Activated T-helper 17 cell treated with anti-CD3 and anti-CD28 coated beads, Interleukin-2, amount 50 U/mL, for 72 hours (primary cell): ENCODE data around the gene ASPN. TPM values are rescaled to one million over a fixed set of nuclear protein-coding genes. Genes with fewer than 3 reads are reported as not detected.
A peak's percentile ranks its signal among the peaks of the same experiment; 100 is the strongest.

ENCODE experiments used
- ATAC-seq: fragments of 150-1000 bp; cut with Tn5 transposase; replicated peaks from 2 replicates; pipeline ENCODE4 v1.10.0; 2021; ENCODE audit warnings: mild to moderate bottlenecking, moderate library complexity
- H3K27ac Mint-ChIP-seq: one replicate; pipeline ENCODE4 v1.8.0; 2022; ENCODE audit warnings: mixed read lengths
- H3K27me3 Mint-ChIP-seq: one replicate; pipeline ENCODE4 v1.8.0; 2022; ENCODE audit warnings: mixed read lengths
- H3K36me3 Mint-ChIP-seq: one replicate; pipeline ENCODE4 v1.8.0; 2022; ENCODE audit warnings: low read depth, mild to moderate bottlenecking, mixed read lengths
- H3K4me1 Mint-ChIP-seq: one replicate; pipeline ENCODE4 v1.8.0; 2022; ENCODE audit warnings: mixed read lengths
- H3K4me3 Mint-ChIP-seq: one replicate; pipeline ENCODE4 v1.8.0; 2022; ENCODE audit warnings: mild to moderate bottlenecking, mixed read lengths
- H3K9me3 Mint-ChIP-seq: one replicate; pipeline ENCODE4 v1.8.0; 2022; ENCODE audit warnings: mixed read lengths
- total RNA-seq, 2 donors: library from RNA; stranded (reverse); gene quantifications; one replicate each; pipeline ENCODE4 v1.2.3, GENCODE V29; 2022

The ASPN gene
- total RNA-seq, 2 donors from 2014 or later: not detected

DNA sequence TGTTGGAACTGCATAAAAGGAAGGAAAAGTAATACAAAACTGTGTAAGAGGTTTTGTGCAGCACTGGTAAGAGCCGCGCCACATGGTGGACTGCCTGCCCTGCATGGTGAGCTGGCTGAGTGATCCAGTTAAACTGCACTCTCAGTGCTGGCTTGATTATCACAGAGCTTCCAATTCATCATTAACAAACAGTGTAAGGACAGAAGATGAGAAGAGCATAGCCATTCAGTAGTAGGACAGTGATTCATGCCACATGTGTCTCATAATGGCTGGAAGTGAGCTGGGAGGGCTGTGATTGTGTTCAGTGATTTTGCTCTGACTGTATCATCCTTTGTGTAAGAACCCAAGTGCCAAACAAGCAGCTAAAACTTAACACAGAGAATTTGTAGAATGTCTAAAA is 14.1 kb downstream of the ASPN start:
- no peaks in the 10 kb centered on the region for H3K9me3 Mint-ChIP-seq
- H3K27me3 Mint-ChIP-seq: no peaks in the 10 kb centered on the region
- no peak overlapping the region for H3K4me3 Mint-ChIP-seq
- no peaks in the 10 kb centered on the region for H3K4me1 Mint-ChIP-seq
- no peak for ATAC-seq
- H3K36me3 Mint-ChIP-seq: no peaks in the 10 kb centered on the region
- no peak overlapping the region for H3K27ac Mint-ChIP-seq

DNA sequence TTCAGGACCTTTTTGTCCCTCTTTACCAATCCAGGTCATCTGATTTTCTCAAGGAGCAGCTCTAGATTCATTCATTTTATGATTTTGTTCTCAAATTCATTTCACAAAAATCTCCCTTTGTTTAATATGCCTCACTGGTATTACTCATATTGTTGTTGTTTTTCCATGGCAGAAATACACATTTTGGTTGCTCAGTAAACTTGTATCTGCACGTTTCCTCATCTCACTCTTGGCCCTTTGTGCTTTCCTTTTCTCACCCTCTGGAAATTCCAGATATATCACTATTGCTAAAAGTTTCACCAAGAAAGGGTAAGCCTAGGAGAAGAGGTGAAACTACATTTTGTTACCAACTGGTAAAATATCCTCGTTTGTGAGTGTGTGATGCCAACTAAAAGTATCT is 14.8 kb downstream of the ASPN start:
- no peaks in the 10 kb centered on the region for H3K36me3 Mint-ChIP-seq
- H3K27me3 Mint-ChIP-seq: no peaks in the 10 kb centered on the region
- no peak overlapping the region for H3K4me3 Mint-ChIP-seq
- no peaks in the 10 kb centered on the region for H3K4me1 Mint-ChIP-seq
- no peak overlapping the region for H3K27ac Mint-ChIP-seq
- no peaks in the 10 kb centered on the region for H3K9me3 Mint-ChIP-seq
- no peak for ATAC-seq

DNA sequence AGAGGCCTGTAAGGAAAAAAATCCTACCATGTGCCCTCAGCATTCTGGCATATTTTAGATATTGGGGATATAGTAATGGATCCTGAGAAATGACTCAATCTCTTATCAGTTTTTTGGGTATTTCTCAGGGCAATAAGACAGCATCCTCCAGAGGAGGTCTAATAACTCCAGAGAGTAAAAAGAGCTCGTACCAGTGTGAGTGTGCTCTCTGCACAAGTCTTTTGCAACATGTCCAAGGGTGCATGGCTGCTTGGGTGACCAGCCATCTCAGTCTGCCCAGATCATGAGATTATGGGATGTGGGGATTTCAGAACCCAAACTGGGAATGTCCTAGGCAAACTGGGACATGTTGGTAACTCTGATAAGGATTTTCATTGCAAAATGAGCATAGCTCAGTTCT is 15.3 kb downstream of the ASPN start:
- Mint-ChIP-seq H3K27ac (no peak overlapping the region), H3K9me3 (no peaks in the 10 kb centered on the region)
- no peak for ATAC-seq

DNA sequence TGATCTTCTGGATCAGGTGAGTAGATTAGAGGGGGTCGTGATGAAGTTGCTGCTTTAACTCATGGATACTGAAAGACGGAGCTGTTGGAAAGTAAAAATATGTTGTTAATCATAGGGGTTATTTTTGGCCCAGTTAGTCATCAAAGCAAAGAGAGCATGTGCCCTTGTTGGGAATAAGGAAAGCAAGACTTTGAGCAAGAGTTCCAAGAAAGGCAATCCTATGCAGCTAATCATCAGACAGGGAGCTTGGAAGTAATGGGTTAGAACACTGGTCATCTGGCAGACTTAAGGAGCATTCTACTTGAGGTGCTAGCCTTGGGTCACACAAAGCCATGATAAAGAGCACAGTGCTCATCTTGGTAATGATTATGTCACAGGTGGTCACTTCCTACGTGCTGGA is 18.3 kb downstream of the ASPN start:
- Mint-ChIP-seq H3K4me1 (no peaks in the 10 kb centered on the region), H3K36me3 (no peaks in the 10 kb centered on the region), H3K4me3 (no peak overlapping the region), H3K27me3 (no peaks in the 10 kb centered on the region), H3K27ac (no peak overlapping the region), H3K9me3 (no peaks in the 10 kb centered on the region)
- ATAC-seq: no peak

More for the DNA sequence above, 15.3 kb downstream of the ASPN start:
- no peaks in the 10 kb centered on the region for H3K4me1 Mint-ChIP-seq
- no peak overlapping the region for H3K4me3 Mint-ChIP-seq
- no peaks in the 10 kb centered on the region for H3K27me3 Mint-ChIP-seq
- no peaks in the 10 kb centered on the region for H3K36me3 Mint-ChIP-seq

DNA sequence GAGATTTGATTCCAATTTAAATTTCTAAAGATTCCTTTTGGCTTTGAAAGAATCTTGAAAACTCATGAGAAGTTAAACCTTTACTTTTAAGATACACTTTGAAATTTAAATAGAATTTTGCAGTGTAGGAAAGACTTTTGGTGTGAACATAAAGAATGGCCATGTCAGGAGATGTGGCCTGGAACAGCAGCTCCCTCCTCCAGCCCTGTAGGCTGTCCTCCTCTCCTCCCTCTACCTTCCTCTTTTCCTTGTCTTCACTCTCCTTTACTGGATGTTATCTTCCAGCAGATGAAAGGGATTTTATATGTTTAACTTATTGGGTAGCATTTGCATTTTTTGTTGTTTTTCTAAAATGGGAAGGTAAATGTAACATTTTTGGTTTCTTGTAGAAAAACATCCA is 18.9 kb downstream of the ASPN start:
- Mint-ChIP-seq H3K4me3 (no peak overlapping the region), H3K36me3 (no peaks in the 10 kb centered on the region), H3K27me3 (no peaks in the 10 kb centered on the region), H3K9me3 (no peaks in the 10 kb centered on the region), H3K27ac (no peak overlapping the region), H3K4me1 (no peaks in the 10 kb centered on the region)
- ATAC-seq: no peak

DNA sequence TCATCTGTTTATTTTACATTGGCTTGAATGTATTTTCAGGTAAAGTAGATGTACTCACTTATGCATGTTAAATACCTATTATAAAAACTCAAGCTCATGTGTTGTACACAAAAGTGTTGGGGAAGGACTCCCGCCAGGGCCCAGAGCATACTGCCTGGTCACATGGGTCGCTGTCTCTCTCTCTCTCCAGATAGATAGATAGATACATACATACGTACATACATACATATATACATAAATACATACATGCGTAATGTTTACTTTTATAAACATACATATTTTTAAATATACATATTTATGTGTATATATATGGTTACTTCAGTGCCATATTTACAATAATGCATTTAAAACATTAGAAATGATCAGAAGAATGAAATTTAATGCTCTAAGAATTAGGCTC is 24.7 kb downstream of the ASPN start:
- Mint-ChIP-seq H3K4me3 (no peak overlapping the region), H3K4me1 (no peaks in the 10 kb centered on the region), H3K36me3 (no peaks in the 10 kb centered on the region), H3K9me3 (no peaks in the 10 kb centered on the region), H3K27me3 (no peaks in the 10 kb centered on the region), H3K27ac (no peak overlapping the region)
- ATAC-seq: no peak

DNA sequence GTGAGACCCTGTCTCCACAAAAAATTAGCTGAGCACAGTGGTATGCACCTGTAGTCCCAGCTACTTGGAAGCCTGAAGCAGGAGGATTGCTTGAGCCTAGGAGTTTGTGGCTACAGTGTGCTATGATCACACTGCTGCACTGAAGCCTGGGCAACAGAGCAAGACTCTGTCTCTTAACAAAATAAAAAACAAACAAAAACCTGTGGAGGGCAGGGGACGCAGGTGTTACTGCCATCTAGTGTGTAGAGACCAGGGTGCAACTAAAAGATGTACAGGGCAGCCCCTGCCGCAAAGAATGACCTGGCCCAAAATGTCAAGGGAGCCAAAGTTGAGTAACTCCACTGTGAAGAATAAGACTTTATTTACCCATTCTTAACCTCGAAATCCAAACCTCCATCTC is 27.1 kb downstream of the ASPN start:
- ATAC-seq: no peak
- H3K27me3 Mint-ChIP-seq: no peaks in the 10 kb centered on the region
- no peaks in the 10 kb centered on the region for H3K4me1 Mint-ChIP-seq
- H3K27ac Mint-ChIP-seq: no peak overlapping the region
- no peak overlapping the region for H3K4me3 Mint-ChIP-seq
- no peaks in the 10 kb centered on the region for H3K36me3 Mint-ChIP-seq
- no peaks in the 10 kb centered on the region for H3K9me3 Mint-ChIP-seq

DNA sequence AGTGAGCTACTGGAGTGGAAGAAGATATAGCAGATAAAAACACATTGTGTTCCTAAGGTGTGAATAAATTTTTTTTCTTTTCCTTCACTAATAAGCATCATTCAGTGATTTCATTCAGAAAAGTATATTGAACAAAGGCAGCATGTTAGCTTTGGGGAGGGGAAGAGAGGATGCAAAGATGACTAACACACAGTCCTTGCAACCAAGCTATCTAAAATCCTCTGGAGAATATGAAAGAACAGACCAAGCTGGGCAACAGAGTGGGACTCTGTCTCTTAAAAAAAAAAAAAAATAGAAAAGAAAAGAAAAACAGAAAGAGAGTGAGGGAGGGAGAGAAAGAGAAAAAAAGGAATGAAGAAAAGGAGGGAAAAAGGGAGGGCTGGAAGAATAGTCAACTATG is 35.8 kb downstream of the ASPN start:
- no peaks in the 10 kb centered on the region for H3K36me3 Mint-ChIP-seq
- ATAC-seq: no peak
- H3K4me1 Mint-ChIP-seq: no peaks in the 10 kb centered on the region
- no peaks in the 10 kb centered on the region for H3K9me3 Mint-ChIP-seq
- no peak overlapping the region for H3K27ac Mint-ChIP-seq
- H3K4me3 Mint-ChIP-seq: no peak overlapping the region
- no peaks in the 10 kb centered on the region for H3K27me3 Mint-ChIP-seq

DNA sequence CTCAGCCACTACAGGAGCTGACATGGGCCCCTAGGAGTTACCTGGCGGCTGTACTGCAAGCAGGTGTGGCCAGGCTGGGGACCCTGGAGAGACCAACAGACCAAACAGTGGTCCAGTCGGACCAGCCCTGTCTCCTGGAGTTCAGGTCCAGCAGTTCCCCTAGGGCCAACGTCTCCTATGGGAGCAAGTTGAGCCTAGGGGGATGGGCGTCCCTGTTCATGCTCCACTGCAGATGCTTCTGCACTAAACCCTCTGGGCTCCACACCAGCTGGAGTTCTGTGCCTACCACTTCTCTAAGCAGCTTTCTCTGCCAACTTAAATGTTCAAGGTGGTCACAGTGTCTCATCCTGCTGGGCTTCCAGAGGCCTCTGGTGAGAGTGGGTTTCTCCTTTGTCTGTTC is 37.5 kb downstream of the ASPN start:
- Mint-ChIP-seq H3K4me3 (no peak overlapping the region), H3K9me3 (no peaks in the 10 kb centered on the region)
- ATAC-seq: no peak

DNA sequence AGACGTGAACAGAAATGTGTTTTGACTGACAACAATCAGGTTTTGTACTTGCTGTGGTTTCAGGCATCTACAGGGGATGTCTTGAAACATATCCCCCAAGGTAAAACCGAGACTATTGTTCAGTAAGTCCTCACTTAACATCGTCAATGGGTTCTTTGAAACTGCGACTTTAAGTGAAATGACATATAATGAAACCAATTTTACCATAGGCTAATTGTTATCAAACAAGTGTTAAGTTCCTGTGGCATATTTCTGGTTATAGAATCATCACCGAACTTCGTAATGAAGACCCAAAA is 41.6 kb downstream of the ASPN start:
- Mint-ChIP-seq H3K4me1 (no peaks in the 10 kb centered on the region), H3K9me3 (no peaks in the 10 kb centered on the region), H3K27me3 (no peaks in the 10 kb centered on the region), H3K27ac (peak overlapping the region; percentile 48), H3K4me3 (peak overlapping the region; percentile 26), H3K36me3 (no peaks in the 10 kb centered on the region)
- ATAC-seq: peak; percentile 68

More for the DNA sequence above, 37.5 kb downstream of the ASPN start:
- H3K36me3 Mint-ChIP-seq: no peaks in the 10 kb centered on the region
- no peak overlapping the region for H3K27ac Mint-ChIP-seq
- no peaks in the 10 kb centered on the region for H3K4me1 Mint-ChIP-seq
- no peaks in the 10 kb centered on the region for H3K27me3 Mint-ChIP-seq

DNA sequence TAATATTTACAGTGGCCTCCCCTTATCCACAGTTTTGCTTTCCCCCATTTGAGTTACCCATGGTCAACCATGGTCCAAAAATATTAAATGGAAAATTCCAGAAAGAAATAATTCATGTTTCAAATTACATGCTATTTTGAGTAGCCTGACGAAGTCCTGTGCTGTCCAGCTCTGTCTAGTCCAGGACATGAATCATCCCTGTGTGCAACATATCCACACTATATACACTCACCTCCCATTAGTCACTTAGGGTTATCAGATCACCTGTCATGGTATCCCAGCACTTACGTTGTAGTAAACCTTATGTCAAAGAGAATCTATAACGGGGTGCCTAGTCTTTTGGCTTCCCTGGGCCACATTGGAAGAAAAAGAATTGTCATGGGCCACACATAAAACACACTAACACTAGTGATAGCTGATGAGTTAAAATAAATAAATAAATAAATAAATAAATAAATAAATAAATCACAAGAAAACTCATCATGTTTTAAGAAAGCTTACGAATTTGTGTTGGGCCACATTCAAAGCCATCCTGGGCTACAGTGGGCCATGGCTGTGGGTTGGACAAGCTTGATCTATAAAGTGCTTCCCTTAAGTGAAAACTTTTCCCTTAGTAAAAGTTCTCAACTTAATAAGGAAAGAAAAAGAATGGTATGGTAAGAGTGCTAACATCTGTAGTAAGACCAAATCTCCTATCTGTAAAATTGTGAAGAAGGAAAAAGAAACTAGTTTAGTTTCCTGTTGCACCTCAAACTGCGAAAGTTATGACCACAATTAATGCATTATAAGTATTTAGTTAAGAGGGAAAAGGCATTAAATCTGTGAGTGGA is 42.2 kb downstream of the ASPN start:
- peak; percentile 34 for ATAC-seq
- Mint-ChIP-seq H3K27ac (peak overlapping the region; percentile 48), H3K36me3 (no peaks in the 10 kb centered on the region), H3K27me3 (no peaks in the 10 kb centered on the region), H3K9me3 (no peaks in the 10 kb centered on the region), H3K4me3 (peak overlapping the region; percentile 26), H3K4me1 (no peaks in the 10 kb centered on the region)

DNA sequence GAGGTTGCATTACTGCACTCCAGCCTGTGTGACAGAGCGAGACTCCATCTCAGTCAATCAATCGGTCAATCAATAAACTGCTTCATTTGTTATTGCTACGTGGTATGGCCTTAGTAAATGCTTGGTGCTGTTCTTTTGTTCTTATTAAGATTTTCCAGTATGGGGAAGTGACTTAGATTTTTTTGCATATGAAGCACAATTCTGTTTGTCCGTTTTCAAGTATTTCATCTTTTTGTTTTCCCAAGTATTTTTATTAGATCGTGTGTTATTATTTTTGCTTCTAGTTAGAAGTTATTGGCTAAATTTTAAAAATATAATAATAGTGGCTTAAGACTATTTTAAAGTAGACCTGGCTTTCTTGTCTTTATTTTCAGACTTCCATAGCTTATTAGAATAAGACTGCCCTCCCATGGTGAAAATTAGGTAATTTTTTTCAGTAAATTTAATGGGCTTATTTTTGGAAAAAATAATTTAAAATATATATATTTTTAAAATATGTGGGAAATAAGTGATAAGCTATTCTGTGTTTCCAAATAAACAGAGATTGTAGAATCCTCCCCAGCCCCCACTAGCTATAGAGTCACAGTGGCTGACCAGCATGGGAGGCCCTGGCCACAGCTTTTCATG is 43.3 kb downstream of the ASPN start:
- Mint-ChIP-seq H3K4me1 (no peaks in the 10 kb centered on the region), H3K27ac (no peak overlapping the region), H3K36me3 (no peaks in the 10 kb centered on the region), H3K9me3 (no peaks in the 10 kb centered on the region), H3K27me3 (no peaks in the 10 kb centered on the region), H3K4me3 (no peak overlapping the region)
- ATAC-seq: no peak

DNA sequence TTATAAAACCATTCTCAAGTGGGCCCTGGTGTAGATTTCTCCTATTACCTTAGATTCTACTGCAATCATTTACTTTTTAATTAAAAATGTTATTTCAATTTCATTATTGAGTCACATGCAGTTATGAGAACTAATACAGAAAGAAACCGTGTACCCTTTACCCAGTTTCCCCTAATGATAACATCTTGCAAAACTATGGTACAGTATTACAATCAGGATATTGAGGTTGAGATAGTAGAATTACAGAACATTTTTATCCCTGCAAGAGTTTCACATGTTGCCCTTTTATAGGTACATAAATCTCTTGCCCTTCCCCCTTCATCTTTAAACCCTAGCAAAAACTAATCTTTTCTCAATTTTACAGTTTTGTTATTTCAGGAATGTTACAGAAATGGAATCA is 47.0 kb downstream of the ASPN start:
- Mint-ChIP-seq H3K27ac (no peak overlapping the region), H3K9me3 (no peaks in the 10 kb centered on the region)
- ATAC-seq: no peak

DNA sequence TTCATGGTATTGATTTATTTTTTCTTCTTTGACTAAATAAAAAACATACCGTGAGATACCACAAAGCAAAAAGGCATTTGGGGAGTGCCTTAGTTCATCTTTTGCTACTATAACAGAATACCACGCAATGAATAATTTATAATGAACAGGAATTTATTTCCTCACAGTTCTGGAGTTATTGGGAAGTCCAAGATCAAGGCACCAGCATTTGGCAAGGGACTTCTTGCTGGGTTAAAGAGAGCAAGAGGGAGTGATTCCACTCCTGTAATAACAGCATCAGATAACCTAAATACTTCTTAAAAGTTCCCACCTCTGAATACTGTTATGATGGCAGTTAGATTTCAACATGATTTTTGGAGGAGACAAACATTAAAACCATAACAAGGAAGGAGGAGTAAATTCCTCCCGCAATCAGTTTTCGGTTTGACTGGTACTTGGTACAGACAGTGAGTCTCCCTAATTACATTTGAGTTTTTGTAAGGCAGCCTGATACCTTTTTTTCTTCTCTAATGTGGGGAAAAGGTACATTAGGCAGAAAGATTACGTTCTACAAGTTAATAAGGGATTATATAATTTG is 49.2 kb downstream of the ASPN start:
- Mint-ChIP-seq H3K36me3 (peaks cover 5% of the 10 kb centered on the region), H3K27me3 (no peaks in the 10 kb centered on the region), H3K4me1 (no peaks in the 10 kb centered on the region), H3K27ac (no peak overlapping the region), H3K4me3 (no peak overlapping the region), H3K9me3 (no peaks in the 10 kb centered on the region)
- ATAC-seq: no peak

More for the DNA sequence above, 47.0 kb downstream of the ASPN start:
- Mint-ChIP-seq H3K4me1 (no peaks in the 10 kb centered on the region), H3K27me3 (no peaks in the 10 kb centered on the region), H3K36me3 (peaks cover 2% of the 10 kb centered on the region), H3K4me3 (no peak overlapping the region)

DNA sequence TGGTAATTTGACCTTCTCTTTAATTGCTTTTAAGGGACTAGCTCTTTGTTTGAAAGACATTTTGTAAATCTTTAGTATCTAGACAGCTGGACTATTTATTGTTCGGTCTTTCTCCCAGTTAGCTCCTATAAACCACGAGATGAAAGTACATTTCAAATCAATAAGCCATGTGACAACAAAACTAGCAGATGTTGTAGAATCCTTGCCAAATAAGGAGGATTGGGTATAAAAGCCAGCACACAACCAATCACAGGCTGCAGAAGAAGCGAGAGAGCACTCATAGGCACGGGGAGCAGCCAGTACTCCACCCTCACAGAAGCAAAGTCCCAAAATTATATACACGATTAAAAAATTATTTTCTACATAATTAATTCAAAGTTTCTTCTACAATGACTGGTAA is 50.0 kb downstream of the ASPN start:
- Mint-ChIP-seq H3K27ac (no peak overlapping the region), H3K9me3 (no peaks in the 10 kb centered on the region), H3K27me3 (no peaks in the 10 kb centered on the region), H3K4me3 (no peak overlapping the region), H3K4me1 (no peaks in the 10 kb centered on the region), H3K36me3 (peaks cover 5% of the 10 kb centered on the region)
- no peak for ATAC-seq
